ENCODE measurements around the gene FAM184A. TPM values are rescaled to one million over a fixed set of nuclear protein-coding genes. Genes with fewer than 3 reads are reported as not detected.
A peak's percentile ranks its signal among the peaks of the same experiment; 100 is the strongest.

The FAM184A gene
- total and polyA plus RNA-seq, 8 donors: 1.8 to 6.4 (median 3.0) TPM

GRCh38 chr6:119096721-119097565, 18.5 kb upstream of the FAM184A start:
- Histone ChIP-seq H3K27me3 (no peaks in the 10 kb centered on the region), H3K9me3 (no peaks in the 10 kb centered on the region), H3K4me1 (no peaks in the 10 kb centered on the region), H3K27ac (no peak overlapping the region), H3K4me3 (no peak overlapping the region), H3K36me3 (no peaks in the 10 kb centered on the region)
- ATAC-seq: peak; percentile 77 to 90 (median 84)
- TF ChIP-seq, protein P1, sequence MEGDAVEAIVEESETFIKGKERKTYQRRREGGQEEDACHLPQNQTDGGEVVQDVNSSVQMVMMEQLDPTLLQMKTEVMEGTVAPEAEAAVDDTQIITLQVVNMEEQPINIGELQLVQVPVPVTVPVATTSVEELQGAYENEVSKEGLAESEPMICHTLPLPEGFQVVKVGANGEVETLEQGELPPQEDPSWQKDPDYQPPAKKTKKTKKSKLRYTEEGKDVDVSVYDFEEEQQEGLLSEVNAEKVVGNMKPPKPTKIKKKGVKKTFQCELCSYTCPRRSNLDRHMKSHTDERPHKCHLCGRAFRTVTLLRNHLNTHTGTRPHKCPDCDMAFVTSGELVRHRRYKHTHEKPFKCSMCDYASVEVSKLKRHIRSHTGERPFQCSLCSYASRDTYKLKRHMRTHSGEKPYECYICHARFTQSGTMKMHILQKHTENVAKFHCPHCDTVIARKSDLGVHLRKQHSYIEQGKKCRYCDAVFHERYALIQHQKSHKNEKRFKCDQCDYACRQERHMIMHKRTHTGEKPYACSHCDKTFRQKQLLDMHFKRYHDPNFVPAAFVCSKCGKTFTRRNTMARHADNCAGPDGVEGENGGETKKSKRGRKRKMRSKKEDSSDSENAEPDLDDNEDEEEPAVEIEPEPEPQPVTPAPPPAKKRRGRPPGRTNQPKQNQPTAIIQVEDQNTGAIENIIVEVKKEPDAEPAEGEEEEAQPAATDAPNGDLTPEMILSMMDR (IDR thresholded peaks at IDR 0.05): no peak
- FAIRE-seq: no peak
- DNase-seq: peak in 4 of 6 donors; percentile 38 to 69 (median 56)
- intact Hi-C loops (cut with DNase I): no loop called here
- 29 to 33% methylated on average over 6 of the region's 6 CpGs for WGBS, 2 donors

GRCh38 chr6:119090256-119090655, 11.8 kb upstream of the FAM184A start:
- Histone ChIP-seq H3K27me3 (no peaks in the 10 kb centered on the region), H3K4me3 (no peak overlapping the region), H3K36me3 (no peaks in the 10 kb centered on the region), H3K9me3 (no peaks in the 10 kb centered on the region), H3K27ac (no peak overlapping the region), H3K4me1 (no peaks in the 10 kb centered on the region)
- FAIRE-seq (no peak), ATAC-seq (no peak), DNase-seq (no peak)
- 51 to 54% methylated on average over 2 of the region's 2 CpGs for WGBS, 2 donors
- TF ChIP-seq, protein P1 (IDR thresholded peaks at IDR 0.05): no peak
- intact Hi-C loops (cut with DNase I): no loop called here

DNA sequence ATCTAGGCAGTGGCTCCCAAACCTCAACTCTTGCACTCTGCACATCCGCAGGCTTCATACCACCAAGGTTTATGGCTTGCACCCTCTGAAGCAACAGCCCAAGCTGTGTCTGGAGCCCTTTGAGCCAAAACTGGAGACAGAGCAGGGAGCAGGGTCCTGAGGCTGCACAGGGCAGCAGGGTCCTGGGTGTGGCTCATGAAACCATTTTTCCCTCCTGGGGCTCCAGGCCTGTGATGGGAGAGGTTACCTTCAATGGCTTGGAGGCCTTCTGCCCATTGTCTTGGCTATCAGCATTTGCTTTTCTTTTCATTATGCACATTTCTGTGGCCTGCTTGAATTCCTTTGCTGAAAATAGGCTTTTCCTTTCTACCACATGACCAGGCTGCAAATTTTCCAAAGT, 6.3 kb upstream of the FAM184A start:
- intact Hi-C loops (cut with DNase I): no loop called here
- FAIRE-seq: no peak

DNA sequence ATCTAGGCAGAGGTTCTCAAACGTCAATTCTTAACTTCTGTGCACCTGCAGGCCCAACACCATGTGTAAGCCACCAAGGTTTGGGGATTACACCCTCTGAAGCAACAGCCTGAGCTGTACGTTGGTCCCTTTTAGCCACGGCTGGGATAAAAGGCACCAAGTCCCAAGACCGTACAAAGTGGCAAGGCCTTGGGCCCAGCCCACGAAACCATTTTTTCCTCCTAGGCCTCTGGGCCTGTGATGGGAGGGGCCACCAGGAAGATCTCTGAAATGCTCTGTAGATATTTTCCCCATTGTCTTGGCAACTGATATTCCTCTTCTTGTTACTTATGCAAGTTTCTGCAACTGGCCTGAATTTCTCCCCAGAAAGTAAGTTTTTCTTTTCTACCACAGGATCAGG, 4.5 kb upstream of the FAM184A start:
- Histone ChIP-seq H3K27ac (no peak overlapping the region), H3K4me1 (peaks cover 0 to 7% (median 3%) of the 10 kb centered on the region in 3 donors), H3K4me3 (no peak overlapping the region), H3K36me3 (no peaks in the 10 kb centered on the region), H3K27me3 (no peaks in the 10 kb centered on the region), H3K9me3 (no peaks in the 10 kb centered on the region)
- TF ChIP-seq, protein P1 (IDR thresholded peaks at IDR 0.05): no peak
- intact Hi-C loops (cut with DNase I): no loop called here
- 91 to 94% methylated on average over 5 of the region's 5 CpGs for WGBS, 2 donors
- FAIRE-seq (no peak), DNase-seq (no peak), ATAC-seq (no peak)

More for the DNA sequence above, 6.3 kb upstream of the FAM184A start:
- Histone ChIP-seq H3K27ac (no peak overlapping the region), H3K4me1 (peaks cover 0 to 2% (median 0%) of the 10 kb centered on the region in 3 donors), H3K9me3 (no peaks in the 10 kb centered on the region), H3K4me3 (no peak overlapping the region), H3K27me3 (no peaks in the 10 kb centered on the region), H3K36me3 (no peaks in the 10 kb centered on the region)
- WGBS, 2 donors: 93 to 100% methylated on average over 1 of the region's 1 CpG
- ATAC-seq: no peak
- TF ChIP-seq, protein P1 (IDR thresholded peaks at IDR 0.05): no peak
- no peak for DNase-seq

DNA sequence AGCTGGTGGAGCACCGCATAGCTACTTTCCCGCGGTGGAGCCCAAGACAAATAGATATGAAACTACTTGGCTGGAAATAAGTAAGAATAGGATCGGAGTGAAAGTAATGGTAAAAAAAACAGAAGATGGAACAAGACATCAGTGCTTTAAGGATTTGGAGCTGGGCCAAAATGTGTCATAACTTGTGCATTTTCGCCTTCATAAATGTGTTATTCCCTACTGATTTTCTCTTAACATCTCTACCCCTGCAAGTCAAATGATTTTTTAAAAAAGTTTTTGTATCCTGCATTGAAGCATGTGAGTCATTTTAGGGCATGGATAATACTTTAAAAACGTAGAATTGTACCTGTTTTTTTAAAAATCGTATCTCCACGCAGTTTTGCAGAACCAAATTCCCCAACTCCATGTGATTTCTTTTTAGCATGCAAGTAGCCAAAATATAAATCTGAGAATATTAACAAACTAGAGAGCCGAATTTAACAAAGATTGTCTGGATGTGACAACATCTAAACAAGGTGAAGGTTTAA, 882 bp upstream of the FAM184A start:
- Histone ChIP-seq H3K36me3 (no peaks in the 10 kb centered on the region), H3K27ac (peak overlapping the region in 3 of 4 donors; percentile 17 to 64 (median 53)), H3K4me1 (peaks cover 0 to 14% (median 3%) of the 10 kb centered on the region in 3 donors), H3K27me3 (no peaks in the 10 kb centered on the region), H3K9me3 (no peaks in the 10 kb centered on the region), H3K4me3 (peak overlapping the region in 3 of 4 donors; percentile 64 to 85 (median 82))
- no peak for FAIRE-seq
- WGBS, 2 donors: 6 to 8% methylated on average over 9 of the region's 9 CpGs
- no peak for ATAC-seq
- intact Hi-C loops (cut with DNase I): no loop called here
- TF ChIP-seq, protein P1 (IDR thresholded peaks at IDR 0.05): no peak
- no peak for DNase-seq

All from pancreas (tissue), 10 donors.